Effector CD4-positive, alpha-beta T cell (primary cell): ENCODE data around the gene FAT2.
"Not testable (repeated sequence)": the region's sequence is repeated elsewhere in the genome, so short reads cannot be mapped to it uniquely, and the experiment has no call there.

ENCODE experiments used
- DNase-seq: peaks from one replicate; pipeline ENCODE4 v3.0.0-alpha.2; 2020

Gene FAT2

DNA sequence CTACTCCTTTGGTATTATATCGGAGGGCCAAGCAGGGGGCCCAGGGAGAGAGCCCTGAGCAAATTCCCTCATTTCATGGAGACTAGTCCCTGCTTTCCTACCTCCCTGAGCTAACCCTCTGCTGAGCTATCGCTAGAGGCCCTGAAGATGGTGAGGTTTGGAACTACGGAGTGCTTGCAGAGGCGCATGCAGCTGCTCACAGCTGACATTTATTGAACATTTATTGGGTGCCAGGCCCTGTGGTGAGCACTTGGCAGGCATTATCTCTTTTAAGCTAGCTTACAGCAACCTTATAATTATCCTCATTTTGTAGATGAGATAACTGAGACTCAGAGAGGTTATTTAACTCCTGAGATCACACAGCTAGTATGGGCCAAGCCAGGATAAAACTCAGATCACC, 9.8 kb downstream of the FAT2 start:
- DNase-seq, result no peak

DNA sequence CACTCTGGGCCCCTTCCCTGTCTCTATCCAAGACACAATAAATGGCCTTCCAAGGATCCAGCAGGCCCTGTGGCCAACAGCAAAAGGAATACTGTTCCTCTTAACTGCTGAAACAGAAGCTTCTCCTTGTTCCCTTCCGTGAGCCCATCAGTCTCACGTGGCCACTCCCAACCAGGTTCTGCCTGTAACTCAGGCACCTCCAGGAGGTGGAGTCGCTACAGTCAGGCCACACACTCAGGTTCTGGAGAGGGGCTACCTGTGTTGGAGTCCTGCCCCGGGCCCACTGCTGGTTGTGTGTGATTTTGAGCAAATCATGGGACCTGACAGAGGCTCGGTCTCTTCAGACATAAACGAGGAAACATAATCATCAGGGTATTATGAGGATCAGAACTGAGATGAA, 10.3 kb downstream of the FAT2 start:
- DNase-seq, result no peak

DNA sequence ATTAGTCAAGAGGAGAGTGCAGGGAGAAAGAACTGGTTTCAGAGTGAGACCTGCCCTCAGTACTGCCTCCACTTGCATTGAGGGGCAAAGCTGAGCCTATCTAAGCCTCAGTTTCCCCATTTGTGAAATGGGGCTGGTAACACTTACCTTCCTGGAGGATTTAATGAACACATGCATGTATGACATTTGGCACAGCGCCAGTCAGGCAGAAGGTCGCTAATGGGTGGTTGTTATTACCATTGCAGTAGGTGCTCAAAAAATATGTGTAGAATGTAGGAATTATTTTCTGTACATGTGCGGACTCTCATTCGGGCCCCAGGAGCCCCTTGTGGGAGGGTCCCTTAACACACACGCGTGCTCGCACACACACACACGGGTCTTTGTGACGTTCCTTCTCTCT, 10.9 kb downstream of the FAT2 start:
- DNase-seq, result no peak

DNA sequence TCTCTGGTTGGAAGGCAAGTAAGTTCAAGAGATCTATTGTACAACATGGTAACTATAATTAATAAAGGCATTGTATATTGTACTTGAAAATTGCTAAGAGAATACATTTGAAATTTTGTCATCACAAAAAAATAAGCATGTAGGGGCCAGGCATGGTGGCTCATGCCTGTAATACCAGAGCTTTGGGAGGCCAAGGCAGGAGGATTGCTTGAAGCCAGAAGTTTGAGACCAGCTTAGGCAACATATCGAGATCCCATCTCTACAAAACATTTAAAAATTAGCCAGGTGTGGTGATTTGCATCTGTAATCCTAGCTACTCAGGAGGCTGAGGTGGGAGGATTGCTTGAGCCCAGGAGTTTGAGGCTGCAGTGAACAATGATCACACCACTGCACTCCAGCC, 12.0 kb downstream of the FAT2 start:
- DNase-seq, result not testable (repeated sequence)

DNA sequence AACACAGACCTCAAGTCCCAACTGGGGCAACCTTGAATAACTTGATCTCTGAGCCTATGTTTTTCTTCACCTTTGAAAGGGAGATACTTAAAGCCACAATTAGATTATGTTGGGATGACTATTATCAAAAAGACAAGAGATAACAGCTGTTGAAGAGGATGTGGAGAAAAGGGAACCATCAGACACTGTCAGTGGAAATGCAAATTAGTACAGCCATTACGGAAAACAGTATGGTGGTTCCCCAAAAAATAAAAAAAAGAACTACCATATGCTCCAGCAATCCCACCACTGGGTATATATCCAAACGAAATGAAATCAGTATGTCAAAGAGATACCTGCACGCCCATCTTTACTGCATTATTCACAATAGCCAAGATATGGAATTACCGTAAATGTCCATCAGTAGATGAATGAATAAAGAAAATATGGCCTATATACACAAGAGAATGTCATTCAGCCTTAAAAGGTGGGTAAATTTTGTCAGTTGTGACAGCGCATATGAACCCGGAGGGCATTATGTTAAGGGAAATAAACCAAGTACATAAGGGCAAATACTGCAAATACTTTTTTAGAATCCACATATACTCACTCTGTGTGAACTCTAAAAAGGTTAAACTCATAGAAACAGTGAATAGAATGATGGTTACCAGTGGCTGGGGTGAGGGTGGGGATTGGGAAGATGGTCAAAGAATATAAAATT, 12.7 kb downstream of the FAT2 start:
- no peak for DNase-seq

DNA sequence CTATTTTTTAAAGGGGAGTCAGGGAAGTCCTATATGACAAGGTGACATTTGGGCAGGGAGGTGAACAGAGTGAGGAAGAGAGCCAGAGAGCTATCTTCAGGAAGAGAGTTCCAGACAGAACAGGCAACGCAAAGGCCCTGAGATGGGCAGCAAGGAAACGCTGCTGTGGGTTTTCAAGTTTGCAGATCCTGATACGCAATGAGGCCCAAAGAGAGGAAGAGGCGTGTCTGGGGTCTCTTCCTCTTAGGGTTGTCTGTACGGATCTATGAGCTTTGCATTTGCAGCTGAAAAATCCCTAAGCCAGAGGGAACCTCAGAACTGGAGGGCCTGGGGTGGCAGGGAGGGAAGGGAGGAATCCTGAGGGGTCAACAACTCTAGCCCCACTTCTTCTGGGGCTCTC, 13.6 kb downstream of the FAT2 start:
- DNase-seq, result no peak

DNA sequence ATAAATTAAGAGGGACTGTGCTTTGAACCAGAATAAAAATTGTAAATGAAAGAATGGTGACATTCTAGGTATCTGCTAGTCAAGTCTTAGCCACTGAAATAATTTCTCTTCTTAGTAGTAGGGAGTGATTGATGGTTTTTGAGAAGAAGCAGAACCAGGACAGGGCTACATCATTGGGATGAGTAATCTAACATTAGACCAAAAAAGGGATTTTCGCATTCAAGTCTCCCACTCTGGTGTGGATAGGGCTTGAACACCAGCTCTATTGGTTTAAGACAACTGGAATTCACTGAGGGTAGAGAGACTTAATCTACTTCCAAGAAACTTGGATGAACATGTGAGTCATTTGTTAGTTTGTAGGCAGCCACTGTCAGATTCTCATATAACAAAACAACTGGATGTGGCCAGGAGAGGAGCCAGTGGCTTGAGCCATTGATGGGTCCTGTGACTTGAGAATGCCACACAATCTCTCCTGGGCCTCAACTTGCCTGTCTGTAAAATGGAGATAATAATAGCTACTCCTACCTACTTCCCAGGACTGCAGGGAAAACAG, 16.6 kb downstream of the FAT2 start:
- no peak for DNase-seq

DNA sequence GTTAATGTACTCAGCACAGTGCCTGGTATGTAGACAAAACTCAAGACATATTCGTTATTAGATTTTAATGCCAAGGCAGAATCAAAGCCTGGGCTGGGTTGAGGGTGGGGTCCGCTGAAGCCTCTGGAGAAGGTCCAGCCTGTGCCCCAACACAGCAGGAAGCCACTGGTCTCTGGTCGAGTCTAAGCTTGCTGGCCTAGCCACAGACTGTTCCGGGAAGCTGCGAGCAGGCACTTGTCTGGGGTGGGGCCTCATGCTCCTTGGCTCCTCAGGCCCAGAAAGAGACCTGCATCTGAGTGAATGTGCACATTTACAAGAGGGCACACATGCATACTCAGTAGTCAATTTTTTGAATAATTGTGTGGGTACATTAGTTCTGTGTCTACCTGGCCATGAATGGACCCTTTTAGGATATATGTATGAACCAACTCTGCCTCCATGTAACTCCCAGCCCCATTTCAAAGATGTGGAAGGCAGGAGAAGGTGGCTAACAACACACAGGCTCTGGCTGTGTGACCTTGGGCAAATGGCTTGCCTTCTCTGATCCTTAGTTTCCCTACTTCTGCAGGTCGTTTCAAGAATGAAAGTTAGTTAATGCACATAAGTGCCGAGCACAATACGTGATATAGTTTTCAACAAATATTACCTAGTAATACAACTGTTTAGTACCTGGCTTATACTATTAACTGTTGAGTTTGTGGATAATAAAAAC, 18.3 kb downstream of the FAT2 start:
- no peak for DNase-seq

DNA sequence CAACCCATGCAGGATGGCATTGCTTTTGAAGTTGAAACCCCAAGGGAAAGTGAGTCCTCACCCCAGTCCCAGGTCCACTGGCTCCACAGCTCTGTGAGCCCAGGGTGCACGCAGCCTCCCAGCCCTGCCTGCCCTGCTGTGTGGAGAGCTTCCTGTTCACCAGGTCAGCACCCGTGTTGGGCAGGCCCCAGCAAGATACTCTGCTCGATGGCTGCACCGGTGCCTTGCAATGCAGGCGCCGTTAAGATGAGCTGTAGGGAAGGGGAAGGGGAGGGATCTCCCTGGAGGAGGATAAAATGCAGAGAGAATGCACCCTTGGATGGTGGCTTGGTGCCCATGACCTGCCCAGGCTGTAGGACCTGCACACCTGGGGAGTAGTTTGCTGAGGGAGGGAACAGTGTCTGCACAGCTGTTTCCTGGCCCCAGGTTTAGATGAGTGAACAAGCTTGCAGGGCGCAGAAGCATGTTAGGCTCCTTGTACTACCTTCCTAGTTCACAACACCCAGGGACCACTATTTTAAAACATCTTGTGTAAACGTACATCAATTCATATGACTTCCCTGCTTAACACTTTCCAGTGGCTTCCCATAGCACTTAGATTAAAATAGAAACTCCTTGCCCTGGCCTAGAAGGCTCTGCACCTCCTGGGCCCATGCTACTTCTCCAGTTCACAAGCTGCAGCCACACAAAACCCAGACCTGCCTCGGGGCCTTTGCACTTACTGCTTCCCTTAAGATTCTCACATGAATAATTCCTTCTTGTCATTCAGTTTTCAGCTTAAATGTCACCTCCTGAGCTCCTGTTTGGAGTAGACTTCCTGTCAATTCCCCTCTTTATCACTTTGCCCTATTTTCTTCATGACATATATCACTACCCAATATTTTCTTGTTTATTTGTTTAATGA, 19.6 kb downstream of the FAT2 start:
- DNase-seq, result no peak

DNA sequence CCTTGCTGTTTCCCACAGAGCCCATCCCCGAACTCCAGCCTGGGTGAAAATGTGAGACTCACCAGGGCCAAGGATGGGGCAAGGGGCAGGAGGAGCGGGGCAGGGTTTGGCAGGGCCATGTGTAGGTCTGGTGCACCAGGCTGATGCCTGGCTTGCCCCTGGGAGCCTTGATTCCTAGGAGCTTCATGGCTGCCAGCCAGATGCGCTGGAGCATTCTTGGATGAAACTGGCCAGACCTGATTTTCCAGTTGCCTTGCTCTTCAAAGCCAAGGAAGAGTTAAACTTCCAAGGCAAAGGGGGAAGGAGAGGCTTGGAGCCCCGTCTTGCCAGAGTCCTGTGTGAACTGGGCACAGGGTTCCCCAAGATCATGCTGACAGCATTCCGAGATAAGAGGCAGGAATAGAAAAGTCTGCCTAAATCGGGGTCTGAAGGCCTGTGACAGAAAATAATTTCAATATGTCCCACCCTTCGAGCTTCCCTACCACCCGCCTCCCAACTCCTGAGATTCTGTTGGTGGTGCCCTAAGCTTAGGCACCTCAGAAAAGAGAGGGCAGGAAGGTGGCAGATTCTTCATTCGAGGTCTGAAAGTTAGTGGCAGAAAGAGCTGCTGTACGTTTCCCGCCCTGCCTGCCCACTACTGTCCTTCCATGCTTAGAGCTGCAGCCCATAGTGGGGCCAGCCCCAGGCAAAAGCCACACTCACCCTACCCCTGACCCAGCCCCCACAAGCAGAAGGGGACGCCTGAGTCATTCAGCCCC, 20.4 kb downstream of the FAT2 start:
- DNase-seq, result no peak

DNA sequence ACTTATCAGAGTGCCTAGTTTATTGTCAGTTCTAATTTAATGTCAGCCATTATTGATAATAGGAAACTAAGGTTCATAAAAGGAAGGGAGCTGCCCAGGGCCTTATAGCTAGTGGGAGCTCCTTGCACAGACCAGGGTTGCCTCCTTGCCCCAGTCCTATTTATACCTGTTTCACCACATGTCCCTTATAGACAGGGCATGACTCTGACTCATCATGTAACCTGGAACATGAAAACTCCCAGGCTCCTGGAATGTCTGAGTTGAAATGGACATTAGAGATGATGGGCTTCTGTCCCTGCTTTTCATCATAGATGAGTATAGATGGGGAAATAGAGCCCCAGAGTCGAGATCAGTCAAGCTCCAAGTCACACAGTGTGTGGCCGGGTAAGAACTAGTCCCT, 21.1 kb downstream of the FAT2 start:
- DNase-seq, result no peak

DNA sequence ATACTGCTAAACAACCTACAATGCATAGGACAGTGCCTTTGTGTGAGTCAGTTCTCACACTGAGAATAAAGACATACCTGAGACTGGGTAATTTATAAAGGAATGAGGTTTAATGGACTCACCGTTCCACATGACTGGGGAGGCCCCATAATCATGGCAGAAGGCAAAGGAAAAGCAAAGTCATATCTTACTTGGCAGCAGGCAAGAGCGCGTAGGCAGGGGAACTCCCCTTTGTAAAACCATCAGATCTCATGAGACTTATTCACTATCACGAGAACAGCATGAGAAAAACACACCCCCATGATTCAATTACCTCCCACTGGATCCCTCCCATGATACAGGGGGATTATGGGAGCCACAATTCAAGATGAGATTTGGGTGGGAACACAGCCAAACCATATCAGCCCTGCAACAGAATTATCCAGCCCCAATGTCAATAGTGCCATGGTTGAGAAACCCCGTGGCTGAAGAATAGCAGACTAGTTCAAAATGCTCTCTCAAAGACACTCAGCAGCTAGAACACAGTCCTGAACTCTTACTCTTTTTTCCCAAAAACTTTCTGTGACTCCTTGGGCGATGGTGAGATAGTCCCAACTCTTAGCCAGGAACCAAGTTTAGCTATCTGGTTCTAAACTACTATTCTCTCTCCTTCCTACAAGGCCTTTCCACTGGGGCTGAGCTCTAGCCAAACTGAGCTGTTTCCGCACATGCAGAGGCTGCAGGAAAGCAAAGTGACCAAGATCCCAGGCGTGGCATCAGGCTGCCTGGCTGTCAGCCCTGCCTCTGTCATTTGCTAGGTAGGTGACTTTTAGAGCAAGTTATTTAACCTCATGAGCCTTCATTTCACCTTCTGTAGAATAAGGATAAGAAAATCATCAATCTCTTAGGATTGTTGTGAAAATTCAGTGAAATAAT, 21.7 kb downstream of the FAT2 start:
- DNase-seq, result no peak

DNA sequence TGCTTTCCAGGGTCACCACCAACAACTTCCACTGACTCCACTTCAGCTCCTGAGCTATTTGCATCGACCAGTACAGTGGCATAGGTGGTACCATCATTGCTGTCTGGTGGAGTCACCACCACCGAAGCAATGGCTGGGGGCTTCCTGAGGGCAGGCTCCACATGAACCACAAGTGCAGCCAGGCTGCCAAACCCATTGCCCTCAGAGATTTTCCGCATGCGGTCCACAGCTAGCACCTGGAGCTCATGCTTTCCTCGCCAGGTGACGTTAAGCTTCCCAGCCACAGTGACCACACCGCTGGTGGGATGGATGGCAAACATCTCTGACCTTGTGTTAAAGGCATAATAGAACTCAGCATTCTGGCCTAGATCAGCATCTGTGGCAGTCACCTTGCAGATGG, 23.1 kb downstream of the FAT2 start:
- DNase-seq, result no peak

DNA sequence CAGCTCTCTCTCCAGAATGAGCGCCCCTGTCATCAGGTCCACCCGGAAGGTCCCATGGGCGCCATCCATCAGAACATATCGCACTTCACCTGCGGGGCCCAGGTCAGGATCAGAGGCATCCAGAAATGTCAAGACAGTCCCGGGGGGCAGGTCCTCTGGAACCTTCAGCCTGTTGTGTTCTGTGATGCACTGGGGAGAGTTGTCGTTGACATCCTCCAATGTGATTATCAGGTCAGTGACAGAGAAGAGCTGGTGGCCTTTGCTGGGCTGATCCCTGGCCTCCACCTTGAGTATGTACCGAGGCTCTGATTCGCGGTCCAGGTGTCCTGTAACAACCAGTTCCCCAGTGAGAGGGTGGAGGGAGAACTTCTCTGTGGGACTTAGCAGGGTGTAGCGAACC, 25.2 kb downstream of the FAT2 start:
- no peak for DNase-seq

DNA sequence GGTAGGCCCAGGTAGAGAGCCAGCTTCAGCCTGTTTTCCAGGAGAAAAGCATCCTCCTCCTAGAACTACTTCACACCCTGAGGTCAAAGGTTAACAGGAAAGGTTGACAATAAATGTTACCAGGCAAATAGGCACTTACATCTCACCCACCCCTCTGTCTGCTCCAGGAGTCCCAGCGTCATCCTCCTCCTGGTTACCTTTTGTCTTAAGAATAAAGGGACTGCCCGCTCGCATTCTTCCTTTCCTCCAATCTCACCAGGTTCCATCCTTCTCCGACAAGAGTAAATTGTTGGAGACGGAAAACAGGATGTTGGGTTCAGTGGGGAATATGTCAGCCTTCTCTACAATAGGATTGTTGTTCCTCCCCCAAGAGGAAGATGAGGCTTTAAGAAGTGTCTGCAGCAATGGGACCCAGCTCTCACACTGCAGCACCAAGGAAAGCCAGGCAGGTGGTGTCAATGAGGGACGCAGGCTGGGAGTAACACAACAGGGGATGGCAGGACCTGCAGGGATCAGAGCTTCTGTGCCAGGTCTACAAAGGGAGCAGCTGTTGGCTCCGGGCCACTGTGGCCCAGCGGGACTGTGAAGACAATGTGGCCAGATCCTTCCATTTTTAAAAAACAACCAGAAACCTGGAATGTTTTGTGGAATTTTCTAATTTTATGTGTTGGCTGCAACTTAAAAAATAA, 29.0 kb downstream of the FAT2 start:
- no peak for DNase-seq

DNA sequence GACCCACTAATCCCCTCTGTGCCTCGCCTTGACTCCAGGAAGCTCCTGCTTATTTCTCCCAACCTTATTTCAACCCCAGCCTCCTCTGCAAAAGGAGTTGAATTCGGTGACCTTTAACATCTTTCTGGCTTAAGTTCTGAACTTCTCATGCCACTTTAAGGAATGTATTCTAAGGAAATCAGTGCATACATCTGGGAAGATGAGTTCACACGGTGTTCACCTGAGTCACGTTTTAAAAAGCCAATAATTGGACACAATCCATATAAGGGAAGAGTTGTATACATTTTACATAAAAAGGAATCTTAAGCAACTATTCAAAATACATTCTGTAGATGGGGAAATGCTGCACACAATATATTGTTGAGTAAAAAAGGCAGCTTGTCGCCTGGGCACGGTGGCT, 33.2 kb downstream of the FAT2 start:
- DNase-seq, result no peak

DNA sequence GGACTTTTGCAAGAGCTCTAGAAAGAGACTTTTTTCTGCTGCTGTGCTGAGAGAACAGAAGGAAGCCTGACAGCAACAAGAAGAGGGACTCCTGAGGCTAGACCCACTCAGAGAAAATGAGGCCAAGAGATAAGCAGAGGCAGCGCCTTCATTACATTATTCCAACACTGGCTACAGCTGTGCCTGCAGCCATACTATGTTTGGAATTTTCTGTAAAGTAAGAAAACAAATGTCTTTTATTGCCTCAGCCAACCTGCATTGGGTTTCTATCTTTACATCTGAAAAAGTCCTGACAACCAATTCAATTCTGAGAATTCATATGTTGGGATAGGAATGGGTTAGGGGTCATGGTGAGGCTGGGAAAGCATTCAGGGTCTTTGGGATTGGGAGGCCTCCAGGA, 33.7 kb downstream of the FAT2 start:
- no peak for DNase-seq

DNA sequence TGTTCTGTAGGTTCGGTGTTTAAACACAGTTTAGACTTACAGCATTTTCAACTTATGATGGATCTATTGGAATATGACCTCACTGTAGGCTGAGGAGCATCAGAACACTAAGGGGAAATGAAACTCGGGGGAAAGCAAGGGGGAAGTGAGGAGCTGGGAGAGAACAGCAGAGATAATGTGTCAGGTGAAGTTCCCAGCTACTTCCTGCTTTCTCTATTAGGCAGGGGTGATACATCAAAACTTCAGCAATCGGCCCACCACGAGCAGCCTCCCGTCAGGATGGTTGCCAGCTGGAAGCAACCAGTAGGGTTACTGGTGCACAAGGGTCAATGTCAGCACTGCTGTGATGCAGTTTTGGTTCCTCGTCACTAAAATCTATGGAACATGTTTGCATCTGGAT, 34.3 kb downstream of the FAT2 start:
- DNase-seq, result no peak

DNA sequence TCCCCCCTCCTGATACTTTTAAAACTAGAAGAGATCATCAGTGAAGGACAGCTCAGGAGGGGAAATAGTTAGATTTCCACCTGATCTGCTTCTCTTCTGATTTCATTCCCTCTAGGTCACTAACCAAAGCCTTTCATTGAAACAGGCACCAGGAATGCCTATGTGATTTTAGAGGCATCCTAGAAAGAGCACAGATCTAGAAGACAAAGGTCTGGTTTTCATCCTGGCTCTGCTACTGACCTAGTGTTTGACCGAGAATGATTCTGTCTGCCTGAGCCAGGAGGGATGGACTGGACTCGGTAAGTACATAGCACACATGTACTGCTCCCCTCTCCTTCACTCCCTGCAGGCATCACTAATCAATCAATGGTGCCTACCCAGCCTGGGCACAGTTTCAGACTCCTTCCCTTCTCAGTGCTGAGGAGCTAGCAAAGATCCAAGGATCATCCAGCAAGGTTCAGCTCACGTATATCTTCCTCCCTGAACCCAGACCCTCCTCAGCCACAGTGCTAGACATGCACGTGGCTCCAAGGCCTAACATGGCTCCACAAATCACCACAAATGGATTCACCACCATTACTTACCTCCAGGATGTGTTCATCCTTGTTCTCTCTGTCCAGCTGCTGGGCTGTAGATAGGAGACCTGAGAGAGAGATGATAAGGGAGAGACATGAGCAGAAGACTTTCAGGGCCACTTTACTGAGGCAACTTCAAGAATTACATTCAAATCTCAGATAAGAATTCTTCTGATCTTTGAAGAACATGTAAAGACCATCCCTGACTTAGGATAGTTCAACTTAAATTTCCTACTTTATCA, 35.2 kb downstream of the FAT2 start:
- no peak for DNase-seq

DNA sequence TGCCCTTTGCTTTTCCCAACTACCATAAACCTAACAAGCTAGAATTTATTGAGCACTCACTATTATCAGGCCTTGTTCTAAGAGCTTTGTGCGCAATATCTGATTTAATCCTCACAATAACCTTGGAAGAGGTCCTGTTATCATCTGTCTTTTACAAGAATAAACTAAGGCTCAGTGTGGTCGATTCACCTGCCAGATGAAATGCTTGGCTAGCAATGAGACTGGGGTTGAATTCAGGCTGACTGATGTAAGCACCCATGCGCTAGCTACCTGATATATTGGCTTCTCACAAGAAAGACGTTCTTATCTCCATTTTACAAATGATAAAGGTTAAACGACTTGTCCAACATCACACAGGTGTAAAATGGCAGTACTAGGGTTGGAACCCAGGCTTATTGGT, 37.4 kb downstream of the FAT2 start:
- DNase-seq, result no peak
